Hepatocyte (in vitro differentiated cells): ENCODE measurements around the gene XPR1.

ENCODE experiments used
- CTCF ChIP-seq: fragments of 200-600 bp; sonication (generic); IDR thresholded peaks from 2 replicates; pipeline ENCODE4 v1.5.1; 2016; ENCODE audit warnings: antibody characterized with exemption, mild to moderate bottlenecking; ENCODE audit not compliant: poor library complexity
- EZH2 ChIP-seq: fragments of 200-600 bp; sonication (generic); IDR thresholded peaks from 2 replicates; pipeline ENCODE4 v1.6.1; 2016; ENCODE audit warnings: antibody characterized with exemption, mild to moderate bottlenecking, borderline replicate concordance
- EZH2phosphoT487 ChIP-seq: fragments of 200-600 bp; sonication (generic); IDR thresholded peaks from one replicate; pipeline ENCODE4 v1.6.1; 2018; ENCODE audit warnings: antibody characterized with exemption, mild to moderate bottlenecking, low read depth, moderate library complexity; ENCODE audit not compliant: unreplicated experiment, severe bottlenecking

- no peak for TF ChIP-seq CTCF
- TF ChIP-seq EZH2, result no peak
- no peak for TF ChIP-seq EZH2phosphoT487
Observed at GRCh38 chr1:180622658-180623508, 8.9 kb upstream of the XPR1 start.
